Measurements from ENCODE around the gene TTF1. TPM values are rescaled to one million over a fixed set of nuclear protein-coding genes. Genes with fewer than 3 reads are reported as not detected.

TTF1 gene
- total and polyA plus RNA-seq, 9 donors: 10.1 to 15.3 (median 12.1) TPM

DNA sequence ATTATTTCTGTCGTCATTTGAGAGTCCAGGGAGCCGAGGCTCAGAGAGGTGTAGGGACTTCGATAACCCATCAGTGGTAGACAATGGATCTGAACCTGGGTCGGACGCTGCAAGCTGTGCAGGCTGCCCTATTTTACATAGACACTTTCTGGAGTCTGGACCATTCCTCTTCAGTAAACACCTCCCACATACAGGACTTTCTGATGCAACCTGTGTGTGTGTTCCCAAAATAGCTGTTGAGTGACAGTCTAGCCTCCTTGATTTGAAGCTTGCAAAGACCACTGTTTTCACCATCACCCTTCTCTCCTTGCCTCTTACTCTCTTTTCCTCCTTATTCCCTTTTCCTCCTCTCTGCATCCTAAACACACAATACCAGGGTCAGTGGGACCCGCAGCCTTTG, 34.1 kb upstream of the TTF1 start:
- DNase-seq: no peak

DNA sequence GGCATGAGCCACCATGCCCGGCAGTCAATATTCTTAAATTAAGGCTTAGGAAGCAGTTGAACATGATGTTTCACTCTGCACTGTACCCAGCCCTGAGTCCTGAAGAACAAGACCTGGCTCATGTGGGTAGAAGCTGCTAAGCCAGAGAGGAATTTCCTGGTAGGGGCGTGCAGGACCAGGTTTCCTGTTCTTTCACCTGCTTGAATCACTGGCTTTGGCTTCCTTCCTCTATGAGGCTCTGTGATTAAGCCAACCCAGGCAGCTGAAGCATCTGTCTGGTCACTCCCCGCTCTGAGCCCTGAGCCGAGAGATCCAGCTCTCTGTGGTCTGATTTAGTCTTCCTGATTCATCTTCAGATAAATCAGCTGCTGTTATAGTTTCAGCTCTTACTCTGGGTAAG, 32.5 kb upstream of the TTF1 start:
- Histone ChIP-seq H3K27me3 (no peaks in the 10 kb centered on the region), H3K4me1 (ENCODE audit: insufficient read depth) (no peaks in the 10 kb centered on the region), H3K4me3 (no peak overlapping the region), H3K9me3 (no peaks in the 10 kb centered on the region), H3K36me3 (no peaks in the 10 kb centered on the region), H3K27ac (no peak overlapping the region)
- 79 to 88% (median 81%) methylated on average over 4 of the region's 4 CpGs for WGBS, 3 donors
- DNase-seq: no peak
- TF ChIP-seq, protein P1, sequence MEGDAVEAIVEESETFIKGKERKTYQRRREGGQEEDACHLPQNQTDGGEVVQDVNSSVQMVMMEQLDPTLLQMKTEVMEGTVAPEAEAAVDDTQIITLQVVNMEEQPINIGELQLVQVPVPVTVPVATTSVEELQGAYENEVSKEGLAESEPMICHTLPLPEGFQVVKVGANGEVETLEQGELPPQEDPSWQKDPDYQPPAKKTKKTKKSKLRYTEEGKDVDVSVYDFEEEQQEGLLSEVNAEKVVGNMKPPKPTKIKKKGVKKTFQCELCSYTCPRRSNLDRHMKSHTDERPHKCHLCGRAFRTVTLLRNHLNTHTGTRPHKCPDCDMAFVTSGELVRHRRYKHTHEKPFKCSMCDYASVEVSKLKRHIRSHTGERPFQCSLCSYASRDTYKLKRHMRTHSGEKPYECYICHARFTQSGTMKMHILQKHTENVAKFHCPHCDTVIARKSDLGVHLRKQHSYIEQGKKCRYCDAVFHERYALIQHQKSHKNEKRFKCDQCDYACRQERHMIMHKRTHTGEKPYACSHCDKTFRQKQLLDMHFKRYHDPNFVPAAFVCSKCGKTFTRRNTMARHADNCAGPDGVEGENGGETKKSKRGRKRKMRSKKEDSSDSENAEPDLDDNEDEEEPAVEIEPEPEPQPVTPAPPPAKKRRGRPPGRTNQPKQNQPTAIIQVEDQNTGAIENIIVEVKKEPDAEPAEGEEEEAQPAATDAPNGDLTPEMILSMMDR (IDR thresholded peaks at IDR 0.05): no peak
- no peak for TF ChIP-seq POLR2A (IDR thresholded peaks at IDR 0.05)
- TF ChIP-seq EP300 (IDR thresholded peaks at IDR 0.05): no peak
- intact Hi-C loops (cut with DNase I): no loop called here

More for the DNA sequence above, 34.1 kb upstream of the TTF1 start:
- Histone ChIP-seq H3K9me3 (no peaks in the 10 kb centered on the region), H3K4me1 (ENCODE audit: insufficient read depth) (no peaks in the 10 kb centered on the region), H3K27me3 (no peaks in the 10 kb centered on the region), H3K4me3 (no peak overlapping the region), H3K27ac (no peak overlapping the region), H3K36me3 (no peaks in the 10 kb centered on the region)
- TF ChIP-seq EP300 (IDR thresholded peaks at IDR 0.05): no peak
- no peak for TF ChIP-seq POLR2A (IDR thresholded peaks at IDR 0.05)
- TF ChIP-seq, protein P1 (IDR thresholded peaks at IDR 0.05): no peak
- 68 to 81% (median 72%) methylated on average over 6 of the region's 6 CpGs for WGBS, 3 donors
- intact Hi-C loops (cut with DNase I): no loop called here

DNA sequence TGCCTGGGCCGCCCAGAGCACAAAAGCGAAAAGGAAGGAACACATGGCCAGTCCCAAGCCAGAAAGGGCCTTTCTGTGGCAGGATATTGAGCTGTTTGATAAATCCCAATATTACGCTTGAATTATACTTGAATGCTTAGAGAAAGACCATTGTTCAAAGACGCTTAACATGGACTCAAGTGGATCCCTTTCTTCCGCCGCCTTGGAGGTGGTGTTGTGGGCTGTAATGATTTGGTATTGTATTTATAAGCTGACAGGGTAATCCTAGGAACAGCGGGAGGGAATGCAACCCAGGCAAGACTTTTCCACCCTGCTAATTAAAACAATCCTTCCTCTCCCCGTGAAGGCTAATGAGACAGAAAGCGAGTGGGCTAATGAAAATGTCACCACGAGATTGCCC, 28.2 kb upstream of the TTF1 start:
- H3K27me3 ChIP-seq: no peaks in the 10 kb centered on the region
- H3K4me1 ChIP-seq (ENCODE audit: insufficient read depth): no peaks in the 10 kb centered on the region
- H3K4me3 ChIP-seq: no peak overlapping the region
- H3K36me3 ChIP-seq: no peaks in the 10 kb centered on the region
- H3K9me3 ChIP-seq: no peaks in the 10 kb centered on the region
- intact Hi-C loops (cut with DNase I): no loop called here
- no peak for DNase-seq
- TF ChIP-seq EP300 (IDR thresholded peaks at IDR 0.05): no peak
- TF ChIP-seq, protein P1 (IDR thresholded peaks at IDR 0.05): no peak
- no peak for TF ChIP-seq POLR2A (IDR thresholded peaks at IDR 0.05)
- 48 to 50% (median 49%) methylated on average over 10 of the region's 10 CpGs for WGBS, 3 donors
- H3K27ac ChIP-seq: no peak overlapping the region

DNA sequence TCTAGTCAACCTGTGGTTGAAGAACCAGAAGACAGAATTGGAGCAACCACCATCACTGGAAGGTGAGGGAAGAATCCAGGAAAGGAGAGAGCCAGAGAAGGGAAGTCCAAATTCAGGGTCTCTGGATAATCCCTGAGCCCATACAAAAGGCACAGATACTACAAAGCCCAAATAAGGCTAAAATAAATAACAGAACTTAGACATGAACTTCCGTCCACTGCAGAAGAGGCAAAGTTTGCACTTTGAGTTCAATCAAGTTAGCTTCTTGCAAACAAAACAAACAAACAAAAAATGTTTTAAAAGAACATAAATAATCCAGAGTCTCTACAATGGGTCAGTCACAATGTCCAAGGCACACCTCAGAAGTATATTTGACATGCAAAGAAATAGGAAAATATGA, 24.4 kb upstream of the TTF1 start:
- intact Hi-C loops (cut with DNase I): no loop called here
- Histone ChIP-seq H3K27ac (no peak overlapping the region), H3K9me3 (no peaks in the 10 kb centered on the region), H3K4me1 (ENCODE audit: insufficient read depth) (no peaks in the 10 kb centered on the region), H3K4me3 (no peak overlapping the region), H3K36me3 (no peaks in the 10 kb centered on the region), H3K27me3 (no peaks in the 10 kb centered on the region)
- TF ChIP-seq POLR2A (IDR thresholded peaks at IDR 0.05) (no peak), EP300 (IDR thresholded peaks at IDR 0.05) (no peak)
- TF ChIP-seq, protein P1 (IDR thresholded peaks at IDR 0.05): no peak
- 53 to 68% (median 64%) methylated on average over 1 of the region's 1 CpG for WGBS, 3 donors
- no peak for DNase-seq

Measured in ovary (tissue), 9 donors.